ENCODE measurements around the gene PHETA2.
A peak's percentile ranks its signal among the peaks of the same experiment; 100 is the strongest.
"Not testable (repeated sequence)": the region's sequence is repeated elsewhere in the genome, so short reads cannot be mapped to it uniquely, and the experiment has no call there.

PHETA2 gene

DNA sequence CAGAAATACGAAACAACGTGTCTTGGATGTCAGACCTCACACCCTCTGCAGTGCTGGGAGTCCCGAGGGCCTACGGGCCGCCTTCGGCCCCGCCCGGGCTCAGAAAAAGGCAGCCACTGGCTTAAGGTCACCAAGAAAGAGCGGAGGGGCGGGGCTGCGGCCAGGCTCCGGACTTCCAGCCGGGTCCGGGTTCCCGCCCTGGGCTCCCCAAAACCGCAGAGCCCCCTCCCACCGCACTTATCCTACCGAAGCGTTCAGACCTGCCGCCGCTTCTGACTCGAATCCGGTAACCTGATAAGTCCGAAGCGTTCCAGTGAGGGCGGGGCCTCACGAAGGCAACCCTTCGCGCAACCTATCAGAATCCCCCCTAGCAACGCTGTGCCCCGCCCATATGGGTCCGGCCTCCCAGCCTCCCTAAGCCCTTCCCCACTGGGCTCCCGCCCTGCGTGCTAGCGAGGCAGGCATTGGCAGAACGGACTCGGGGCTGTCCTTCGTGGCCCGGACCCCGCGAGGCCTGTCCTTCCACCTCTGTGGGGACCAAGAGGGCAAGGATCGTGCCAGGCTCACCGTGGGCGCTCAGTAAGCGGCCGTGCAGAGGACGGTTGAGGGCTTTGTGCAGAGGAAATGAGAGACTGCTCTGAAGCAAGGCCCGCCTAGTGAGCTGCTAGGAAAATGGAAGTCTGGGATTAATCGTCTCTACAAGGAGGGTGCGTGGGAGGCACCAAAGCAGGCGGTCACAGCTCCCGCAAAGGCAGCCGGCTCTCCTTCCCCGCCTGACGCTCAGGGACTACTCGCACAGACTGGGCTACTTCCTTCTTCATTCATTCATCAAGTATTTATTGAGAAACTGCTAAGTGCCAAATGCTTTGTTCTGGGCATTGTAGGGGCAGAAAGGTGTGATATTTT lies 3.3 kb upstream of the PHETA2 start, which contains the start of gene NAGA:
Gene NAGA, minus strand, starts transcription at position 296 of the 906 bp plus-strand sequence. CDS start 515 bp downstream, outside the sequence.
- peak; percentile 80 for DNase-seq

DNA sequence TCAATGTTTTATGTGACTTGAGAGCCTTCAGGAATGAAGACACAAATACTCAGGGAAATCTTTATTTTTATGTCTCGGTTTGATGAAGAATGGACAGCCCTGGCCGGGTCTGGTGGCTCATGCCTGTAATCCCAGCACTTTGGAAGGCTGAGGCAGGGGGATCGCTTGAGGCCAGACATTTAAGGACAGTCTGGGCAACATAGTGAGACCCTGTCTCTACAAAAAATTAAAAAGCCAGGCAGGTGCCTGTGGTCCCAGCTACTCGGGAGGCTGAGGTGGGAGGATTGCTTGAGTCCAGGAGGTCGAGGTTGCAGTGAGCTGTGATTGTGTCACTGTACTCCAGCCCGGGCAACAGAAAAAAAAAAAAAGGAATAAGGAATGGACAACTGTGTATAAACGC lies 2.5 kb upstream of the PHETA2 start:
- not testable (repeated sequence) for DNase-seq

DNA sequence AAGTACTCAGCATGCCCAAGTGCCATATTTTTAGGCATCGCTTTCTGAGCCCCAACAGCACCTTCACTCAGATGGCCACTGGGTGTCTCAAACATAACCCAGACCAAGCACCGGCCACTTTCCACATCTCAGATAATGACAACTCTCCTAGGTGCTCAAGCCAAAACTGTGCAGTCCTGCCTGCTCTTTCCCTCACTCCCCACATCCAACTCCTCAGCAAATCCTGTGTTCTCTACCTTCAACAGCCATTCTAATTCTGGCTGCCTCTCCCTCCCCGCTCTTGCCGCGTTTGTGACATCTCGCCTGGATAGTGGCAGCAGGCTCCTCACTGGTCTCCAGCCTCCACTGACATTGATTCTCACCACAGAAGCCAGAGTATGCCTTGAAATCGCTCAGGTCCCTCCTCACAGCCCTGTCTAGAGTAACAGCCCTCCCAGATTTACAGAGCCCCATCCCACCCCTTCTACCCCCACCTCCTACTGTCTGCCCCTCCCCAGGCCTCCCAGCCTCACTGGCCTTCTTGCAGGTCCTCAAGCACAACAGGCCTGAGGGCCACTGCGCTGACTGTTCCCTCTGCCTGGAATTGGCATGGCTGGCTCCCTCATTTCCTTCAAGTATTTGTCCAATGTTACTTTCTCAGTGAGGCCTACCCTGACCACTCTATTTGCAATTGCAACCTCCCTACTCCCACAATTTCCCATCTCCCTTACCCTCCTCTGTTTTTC lies 1.3 kb upstream of the PHETA2 start:
- DNase-seq, result no peak

DNA sequence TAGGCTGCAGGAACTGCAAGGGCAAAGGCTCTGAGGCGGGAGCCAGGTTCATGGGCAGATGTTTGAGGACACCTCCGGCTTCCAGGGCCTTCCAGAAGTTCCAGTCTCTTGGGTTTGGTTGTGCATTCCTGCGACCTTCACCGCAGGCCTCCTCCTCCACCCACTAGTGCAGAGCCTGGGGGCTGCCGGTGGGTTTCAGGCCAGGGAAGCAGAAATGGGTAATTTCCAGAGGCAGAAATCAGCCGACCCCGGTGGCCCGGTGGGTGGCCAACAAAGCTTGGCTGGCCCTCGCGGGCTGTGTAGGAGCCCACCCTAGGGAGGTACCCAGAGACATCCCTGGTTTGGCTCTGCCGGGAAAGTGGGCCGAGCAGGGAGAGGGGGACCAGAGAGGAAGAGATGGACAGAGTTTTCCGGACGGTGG lies 417 bp upstream of the PHETA2 start:
- no peak for DNase-seq

DNA sequence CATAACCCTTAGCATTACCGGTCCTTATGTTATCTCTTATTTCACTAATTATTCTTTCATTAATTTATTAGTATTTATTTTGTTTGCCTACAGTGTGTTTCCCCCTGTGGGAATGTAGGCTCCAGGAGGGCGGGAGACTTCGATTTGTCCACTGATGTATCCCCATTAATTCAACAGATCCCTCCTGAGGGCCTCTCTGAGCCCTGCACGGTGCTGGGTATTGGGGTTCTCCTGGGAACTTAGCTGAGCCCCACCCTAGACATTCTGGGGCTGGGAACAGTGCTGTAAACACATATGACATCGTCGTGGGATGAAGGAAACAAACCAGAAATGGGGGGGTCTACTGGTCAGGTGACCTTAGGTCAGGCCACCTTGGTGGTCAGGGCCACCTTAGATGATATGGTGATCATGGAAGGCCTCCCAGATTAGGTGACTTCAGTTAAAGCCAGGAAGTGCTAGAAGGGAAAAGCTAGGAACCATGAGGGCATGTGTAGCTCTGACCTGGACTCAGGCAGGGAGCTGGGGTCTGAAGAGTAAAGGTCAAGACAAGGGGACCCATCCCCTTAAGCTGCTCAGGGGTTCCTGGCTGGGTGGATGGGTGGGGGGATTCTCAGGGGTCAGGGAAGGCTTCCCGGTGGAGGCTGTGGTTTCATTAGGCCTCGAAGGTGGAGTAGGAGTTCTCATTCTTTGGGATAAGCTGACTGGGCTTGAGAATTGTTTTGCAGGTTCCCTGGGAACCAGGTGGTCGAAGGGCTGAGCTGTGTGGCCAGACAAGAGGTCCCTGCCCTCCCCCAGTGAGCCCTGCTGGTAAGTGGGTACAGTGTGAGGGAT lies 1.0 kb downstream of the PHETA2 start:
- no peak for DNase-seq

DNA sequence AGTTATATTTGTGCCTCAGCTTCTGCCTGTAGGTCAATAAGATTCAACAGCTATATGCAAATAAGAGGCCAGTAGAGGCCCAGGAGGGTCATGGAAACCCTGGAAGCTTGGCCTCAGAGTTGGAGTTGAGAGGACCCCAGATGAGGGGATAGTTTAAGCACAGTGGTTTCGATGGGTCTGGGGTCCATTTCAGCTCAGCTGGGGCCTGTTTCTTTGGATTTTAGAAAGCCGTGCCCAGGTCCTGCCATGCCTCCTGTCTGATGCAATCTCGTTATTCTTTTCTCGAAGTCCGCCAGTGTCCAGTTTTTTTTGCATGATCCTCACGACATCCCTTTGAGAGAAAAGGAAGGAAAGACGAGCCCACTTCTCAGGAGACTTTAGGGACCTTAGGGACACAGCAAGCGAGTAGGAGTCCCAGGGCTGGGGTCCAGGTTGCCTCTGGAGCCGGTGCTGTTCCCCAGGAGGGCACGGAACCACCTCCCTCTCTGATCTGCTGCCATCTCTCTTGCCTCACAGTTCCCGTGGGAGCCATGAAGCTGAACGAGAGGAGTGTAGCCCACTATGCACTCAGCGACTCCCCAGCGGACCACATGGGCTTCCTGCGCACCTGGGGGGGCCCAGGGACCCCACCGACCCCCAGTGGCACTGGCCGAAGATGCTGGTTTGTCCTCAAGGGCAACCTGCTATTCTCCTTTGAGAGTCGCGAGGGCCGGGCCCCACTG lies 2.9 kb downstream of the PHETA2 start:
- no peak for DNase-seq

DNA sequence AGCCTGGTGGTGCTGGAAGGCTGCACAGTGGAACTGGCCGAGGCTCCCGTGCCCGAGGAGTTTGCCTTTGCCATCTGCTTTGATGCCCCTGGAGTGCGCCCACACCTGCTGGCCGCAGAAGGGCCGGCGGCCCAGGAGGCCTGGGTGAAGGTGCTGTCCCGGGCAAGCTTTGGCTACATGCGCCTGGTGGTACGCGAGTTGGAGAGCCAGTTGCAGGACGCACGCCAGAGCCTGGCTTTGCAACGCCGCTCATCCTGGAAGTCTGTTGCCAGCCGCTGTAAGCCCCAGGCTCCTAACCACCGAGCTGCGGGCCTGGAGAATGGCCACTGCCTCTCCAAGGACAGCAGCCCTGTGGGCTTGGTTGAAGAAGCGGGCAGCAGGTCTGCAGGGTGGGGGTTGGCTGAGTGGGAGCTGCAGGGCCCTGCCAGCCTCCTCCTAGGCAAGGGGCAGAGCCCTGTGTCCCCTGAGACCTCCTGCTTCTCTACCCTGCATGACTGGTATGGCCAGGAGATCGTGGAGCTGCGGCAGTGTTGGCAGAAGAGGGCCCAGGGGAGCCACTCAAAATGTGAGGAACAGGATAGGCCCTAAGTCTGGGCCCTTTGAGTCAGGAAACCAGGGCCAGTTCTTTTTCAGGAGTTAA lies 3.6 kb downstream of the PHETA2 start:
- no peak for DNase-seq

DNA sequence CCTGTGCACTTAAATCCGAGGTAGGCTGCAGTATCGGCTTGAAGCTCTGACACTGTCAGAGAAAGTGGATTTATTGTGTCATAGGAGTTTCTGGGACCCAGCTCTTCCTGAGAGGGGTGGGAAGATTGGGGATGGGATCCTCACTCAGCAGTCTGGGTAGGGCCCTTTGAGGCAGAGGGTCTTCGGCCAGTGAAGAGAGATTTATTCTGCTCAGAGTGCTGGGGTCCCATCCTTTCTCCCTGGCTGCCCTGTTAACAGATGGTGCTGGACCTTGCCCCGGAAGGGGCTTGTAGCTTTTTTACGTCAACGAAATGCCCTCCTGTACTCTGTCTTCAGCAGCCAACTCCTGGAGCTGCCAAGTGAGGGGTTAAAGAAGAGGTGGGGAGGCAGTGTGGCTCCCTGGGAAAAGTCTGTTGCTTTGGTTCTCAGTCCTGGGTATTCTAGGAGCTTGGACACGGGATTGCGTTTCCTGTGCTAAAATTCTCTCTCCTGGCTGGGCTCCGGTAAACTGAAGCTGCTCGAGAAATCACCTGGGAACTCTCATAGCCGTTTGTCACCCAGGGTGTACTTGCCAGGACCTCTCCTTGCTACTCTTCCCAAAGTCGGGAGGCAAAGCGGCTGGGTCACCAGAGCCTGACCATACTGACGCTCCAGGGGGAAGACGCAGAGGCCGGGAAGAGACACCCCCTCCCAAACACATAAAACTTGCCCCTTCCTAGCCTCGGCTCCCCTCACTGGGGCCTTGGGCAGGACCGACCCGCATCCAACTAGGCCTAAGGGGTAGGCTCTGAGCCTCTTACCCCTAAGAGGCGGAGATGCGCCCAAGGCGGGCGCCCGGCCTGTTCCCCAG lies 4.6 kb downstream of the PHETA2 start:
- peak; percentile 10 for DNase-seq

DNA sequence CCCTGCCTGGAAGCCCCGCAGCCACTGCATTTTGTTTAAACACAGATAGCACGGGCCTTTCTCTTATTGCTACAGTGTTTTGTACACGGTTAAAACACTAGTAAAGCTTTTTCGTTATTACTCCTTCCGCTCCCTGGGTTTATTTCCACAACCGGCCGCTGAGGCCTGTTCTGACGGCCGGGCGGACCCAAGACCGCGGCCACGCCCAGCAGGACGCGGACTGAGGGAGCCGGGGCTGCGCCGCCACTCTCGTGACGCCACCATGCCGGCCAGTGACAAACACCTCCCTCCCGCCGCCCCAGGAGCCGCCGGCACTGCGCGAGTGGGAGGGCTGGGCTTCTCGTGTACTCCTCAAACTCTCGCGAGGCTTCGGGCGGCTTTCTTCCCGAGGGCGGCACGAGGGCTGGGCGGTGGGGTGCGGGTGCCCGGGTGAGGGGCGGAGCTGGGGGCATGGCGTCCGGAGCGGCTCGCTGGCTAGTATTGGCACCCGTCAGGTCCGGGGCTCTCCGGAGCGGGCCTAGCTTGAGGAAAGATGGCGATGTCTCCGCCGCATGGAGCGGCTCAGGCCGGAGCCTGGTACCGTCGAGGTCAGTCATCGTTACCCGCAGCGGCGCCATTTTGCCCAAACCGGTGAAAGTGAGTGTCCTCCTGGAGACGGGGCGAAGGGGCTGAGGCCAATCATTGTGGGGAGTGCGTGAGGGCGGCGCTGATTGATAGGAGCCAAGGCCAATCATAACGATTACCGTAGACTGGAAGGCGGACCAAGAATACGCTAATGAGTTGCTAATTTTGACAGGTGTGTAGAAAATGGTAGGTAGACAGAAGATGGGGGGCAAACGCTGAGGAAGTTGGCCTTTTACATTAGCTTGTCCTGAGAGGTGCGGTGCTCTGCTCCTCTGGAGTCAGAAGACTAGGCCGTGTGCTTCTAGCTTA lies 5.5 kb downstream of the PHETA2 start, which contains the start of gene SMDT1:
Gene SMDT1, plus strand, starts transcription at position 382 of the 933 bp plus-strand sequence. Its CDS starts 69 bp downstream, at position 451.
- DNase-seq, result peak; percentile 88

DNA sequence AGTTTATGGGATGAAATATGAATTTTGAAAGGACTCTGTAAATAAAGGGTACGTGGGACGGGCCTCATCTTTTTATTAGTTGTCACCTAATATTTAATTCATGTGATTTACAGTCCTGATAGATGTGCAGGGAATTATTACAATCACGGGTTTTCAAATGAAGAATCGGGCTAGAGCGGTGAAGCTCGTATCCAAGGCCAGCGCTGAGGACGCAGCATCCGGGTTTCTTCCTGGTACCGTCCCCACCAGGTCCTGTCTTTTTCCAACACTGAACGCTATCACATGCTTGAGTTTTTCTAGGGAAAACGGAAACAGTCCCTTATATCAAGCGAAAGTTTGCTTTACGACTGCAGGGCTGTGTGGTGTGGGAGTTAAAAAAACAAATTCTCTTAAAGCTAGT lies 6.2 kb downstream of the PHETA2 start:
- no peak for DNase-seq

DNA sequence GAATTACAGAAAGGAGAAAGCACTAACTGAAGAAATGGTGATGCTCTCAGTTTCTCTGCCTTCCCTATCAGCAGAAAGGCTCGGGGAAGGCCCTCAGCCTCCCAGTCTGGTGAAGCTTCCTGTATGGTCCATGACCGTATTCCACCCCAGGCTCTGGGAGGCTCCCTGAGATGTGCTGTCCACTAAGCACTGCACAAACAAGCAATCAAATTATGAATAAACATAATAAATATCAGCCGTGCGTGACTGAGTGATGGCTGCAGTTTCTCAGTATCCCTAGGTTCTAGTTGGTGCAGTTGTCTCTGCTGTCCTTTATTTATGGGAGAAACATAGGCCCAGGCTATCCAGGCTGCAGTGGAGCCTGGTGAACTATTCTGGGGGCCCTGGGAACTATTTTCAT lies 9.1 kb downstream of the PHETA2 start:
- no peak for DNase-seq

DNA sequence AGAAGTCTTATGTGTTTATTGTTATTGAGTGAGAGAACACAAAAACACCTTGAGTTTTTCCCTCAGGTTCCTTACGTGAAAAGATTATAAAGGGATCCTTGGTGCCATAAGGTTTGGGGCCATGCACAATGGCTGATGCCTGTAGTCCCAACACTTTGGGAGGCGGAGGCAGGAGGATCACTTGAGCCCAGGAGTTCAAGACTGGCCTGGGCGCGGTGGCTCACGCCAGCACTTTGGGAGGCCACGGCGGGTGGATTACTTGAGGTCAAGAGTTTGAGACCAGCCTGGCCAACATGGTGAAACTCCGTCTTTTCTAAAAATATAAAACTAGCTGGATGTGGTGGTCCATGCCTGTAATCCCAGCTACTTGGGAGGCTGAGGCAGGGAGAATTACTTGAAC lies 10.8 kb downstream of the PHETA2 start:
- no peak for DNase-seq

DNA sequence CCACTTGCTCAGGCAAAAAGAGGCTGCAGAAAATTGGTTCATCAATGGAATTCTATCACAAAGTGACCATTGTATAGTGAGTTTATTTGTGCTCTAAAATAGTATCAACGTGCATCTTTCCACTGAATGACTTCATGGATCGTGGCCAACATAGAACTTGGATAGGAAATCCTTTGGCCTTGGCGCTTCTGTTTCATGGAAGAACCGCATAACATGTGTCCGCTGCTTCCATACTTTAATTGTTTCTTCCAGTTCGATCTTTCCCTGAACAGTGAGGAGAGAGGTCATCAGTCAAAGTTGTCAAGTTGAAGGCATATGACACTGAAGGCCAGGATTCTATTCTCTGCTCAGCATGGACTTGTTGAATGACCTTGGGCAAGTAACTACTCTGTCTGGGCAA lies 12.0 kb downstream of the PHETA2 start:
- no peak for DNase-seq

DNA sequence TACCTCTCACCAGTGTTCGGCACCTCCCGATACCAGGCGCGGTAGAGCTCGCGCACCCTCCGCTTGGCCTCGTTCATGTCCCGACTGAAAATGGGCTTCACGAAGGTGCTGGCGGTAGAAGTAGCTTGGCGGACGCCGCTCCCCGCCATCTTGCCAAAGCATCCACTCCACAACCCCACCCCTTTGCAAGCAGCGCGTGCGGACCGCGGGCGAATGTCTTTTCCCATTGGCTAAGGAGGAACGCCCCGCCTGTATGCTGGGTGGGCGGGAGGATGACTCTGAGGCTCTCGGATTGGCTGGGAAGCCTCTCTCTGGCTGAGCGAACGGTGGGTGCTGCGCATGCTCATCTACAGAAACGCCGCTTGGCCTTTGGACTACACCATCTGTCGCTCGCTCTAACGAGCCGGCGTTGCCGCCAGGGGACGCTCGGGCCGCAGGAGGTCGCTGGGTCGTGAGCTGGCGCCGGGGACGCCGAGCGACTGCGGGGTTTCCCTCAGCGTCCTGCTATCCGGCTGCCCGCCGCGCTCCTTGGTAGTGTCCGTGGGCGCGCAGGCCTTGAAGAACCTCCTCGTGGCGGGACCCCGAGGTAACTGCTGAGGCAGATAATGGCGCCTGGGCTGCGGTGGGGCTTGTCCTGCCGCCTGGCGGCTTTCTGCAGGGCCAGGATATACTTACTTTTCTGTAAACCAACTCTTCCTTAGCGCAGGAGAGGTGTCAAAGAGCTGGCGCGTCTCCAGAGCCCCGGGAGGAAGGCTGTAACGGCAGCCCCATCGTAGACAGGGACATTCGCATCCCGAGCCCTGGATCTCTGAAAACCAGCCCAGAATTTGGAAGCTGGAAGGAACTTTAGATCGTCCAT lies 16.8 kb downstream of the PHETA2 start, which contains the start of gene NDUFA6:
Gene NDUFA6, minus strand, starts transcription at position 177 of the 859 bp plus-strand sequence. Its CDS starts 28 bp downstream, at position 149.
- peak; percentile 90 for DNase-seq

DNA sequence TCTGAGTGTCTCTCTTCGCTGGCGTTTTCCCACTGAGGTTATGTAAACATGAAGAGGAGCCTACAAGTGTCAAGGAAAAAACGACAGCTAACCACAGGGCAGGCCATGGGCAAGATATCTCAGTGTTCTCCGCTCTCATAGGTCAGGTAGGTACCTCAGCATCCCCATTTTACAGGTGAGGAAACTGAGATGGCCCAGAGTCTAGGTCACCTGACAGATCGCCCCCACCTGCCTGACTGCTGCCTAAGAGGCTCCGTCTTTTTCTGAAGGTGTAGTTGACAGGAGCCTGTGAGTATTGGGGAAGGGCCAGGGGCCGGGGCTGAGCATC lies 17.4 kb downstream of the PHETA2 start:
- DNase-seq, result no peak

DNA sequence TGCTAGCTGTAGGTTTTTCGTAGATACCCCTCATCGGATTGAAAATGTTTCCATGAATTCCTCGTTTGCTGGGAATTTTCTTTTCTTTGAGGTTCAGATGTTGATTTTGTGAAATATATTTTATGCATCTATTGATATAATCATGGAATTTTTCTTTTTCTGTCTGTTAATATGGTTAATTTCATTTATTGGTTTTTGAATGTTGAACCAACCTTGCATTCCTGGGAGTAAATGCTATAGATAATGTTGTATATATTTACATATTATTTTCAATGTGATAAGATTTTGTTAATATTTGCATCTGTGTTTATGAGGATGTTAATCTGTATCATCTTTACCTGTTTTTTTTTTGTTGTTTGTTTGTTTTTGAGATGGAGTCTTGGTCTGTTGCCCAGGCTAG lies 27.2 kb downstream of the PHETA2 start:
- DNase-seq, result no peak

DNA sequence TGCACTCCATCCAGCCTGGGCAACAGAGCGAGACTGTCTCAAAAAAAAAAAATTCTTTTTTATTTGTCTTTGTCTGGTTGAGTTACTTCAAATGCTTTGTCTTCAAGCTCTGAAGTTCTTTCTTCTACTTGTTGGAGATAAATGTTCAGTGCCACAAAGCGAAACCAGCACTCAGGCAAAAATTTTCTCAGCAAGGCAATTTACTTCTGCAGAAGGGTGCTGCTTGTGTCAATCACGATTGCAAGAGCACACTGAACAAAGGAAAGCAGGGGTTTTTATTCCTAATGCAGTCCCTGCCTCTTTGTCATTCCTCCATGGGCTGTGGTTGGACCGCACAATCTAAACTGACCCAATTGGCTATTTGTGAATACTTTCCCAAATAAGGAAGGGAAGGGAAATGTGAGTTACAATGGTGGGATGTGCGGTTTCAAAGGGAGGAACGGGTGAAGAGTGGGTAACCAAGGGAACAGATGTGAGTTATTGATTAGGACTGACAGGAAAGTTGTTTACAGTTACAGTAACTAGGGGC lies 30.3 kb downstream of the PHETA2 start:
- not testable (repeated sequence) for DNase-seq

DNA sequence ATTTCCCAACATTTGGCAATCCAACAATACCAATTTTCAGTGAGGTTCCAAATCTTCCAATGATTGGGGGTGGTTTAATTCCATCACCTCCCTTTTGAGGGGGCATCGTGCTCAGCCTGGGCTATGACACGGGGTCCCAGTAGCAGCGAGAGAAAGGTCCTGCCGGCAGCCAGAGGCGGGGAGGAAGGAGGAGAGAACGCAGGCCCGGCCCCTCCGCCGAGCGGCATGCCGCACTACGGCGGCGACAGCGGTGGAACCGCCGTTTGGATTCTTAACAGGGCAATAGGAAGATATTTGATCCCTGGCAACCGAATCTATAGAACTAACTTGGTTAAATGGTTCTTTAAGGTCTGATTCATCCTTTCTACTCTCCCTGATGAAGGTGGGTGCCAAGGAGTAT lies 34.8 kb downstream of the PHETA2 start:
- DNase-seq, result no peak

Measured in NCI-H510A treated with DMSO at 0.1 percent for 48 hours (cell line).